Chondrocyte (in vitro differentiated cells): ENCODE measurements around the gene SLIT3. TPM values are rescaled to one million over a fixed set of nuclear protein-coding genes. Genes with fewer than 3 reads are reported as not detected.
A peak's percentile ranks its signal among the peaks of the same experiment; 100 is the strongest.

ENCODE experiments used
- DNase-seq: peaks from one replicate; pipeline ENCODE4 v3.0.0; 2021; ENCODE audit warnings: mixed read lengths, low spot score
- H3K27ac Mint-ChIP-seq: one replicate; pipeline ENCODE4 v1.8.0; 2021; ENCODE audit warnings: mild to moderate bottlenecking, moderate library complexity, mixed read lengths; ENCODE audit not compliant: unreplicated experiment
- H3K27me3 Mint-ChIP-seq: 2 replicates; pipeline ENCODE4 v1.8.0; 2021; ENCODE audit warnings: low read depth, mixed read lengths
- H3K36me3 Mint-ChIP-seq: 2 replicates; pipeline ENCODE4 v1.8.0; 2021; ENCODE audit warnings: low read depth, mixed read lengths
- H3K4me1 Mint-ChIP-seq: 2 replicates; pipeline ENCODE4 v1.8.0; 2021; ENCODE audit warnings: low read depth, mild to moderate bottlenecking, mixed read lengths
- H3K4me3 Mint-ChIP-seq: one replicate; pipeline ENCODE4 v1.8.0; 2021; ENCODE audit warnings: mild to moderate bottlenecking, moderate library complexity, mixed read lengths; ENCODE audit not compliant: unreplicated experiment
- H3K9me3 Mint-ChIP-seq: 2 replicates; pipeline ENCODE4 v1.8.0; 2021; ENCODE audit warnings: low read depth, mixed read lengths
- total RNA-seq: library from RNA; stranded (reverse); gene quantifications from 3 replicates; pipeline ENCODE4 v1.2.1, GENCODE V29; 2021
- TF ChIP-seq, protein P1 (sequence below): fragments of 200-600 bp; sonication (generic); IDR thresholded peaks from 2 replicates; pipeline ENCODE4 v1.5.0; 2021; ENCODE audit warnings: antibody characterized with exemption, mild to moderate bottlenecking, moderate library complexity

SLIT3 gene
- total RNA-seq, 1 donor from 2014 or later, result 116 TPM

GRCh38 chr5:169301986-169302385 is 1.0 kb upstream of the SLIT3 start:
- Mint-ChIP-seq H3K4me3 (no peak overlapping the region), H3K36me3 (peaks cover 3% of the 10 kb centered on the region), H3K9me3 (no peaks in the 10 kb centered on the region), H3K27ac (peak overlapping the region; percentile 23), H3K27me3 (peaks cover 12% of the 10 kb centered on the region), H3K4me1 (peaks cover 50% of the 10 kb centered on the region)
- DNase-seq, result no peak
- TF ChIP-seq, protein P1, sequence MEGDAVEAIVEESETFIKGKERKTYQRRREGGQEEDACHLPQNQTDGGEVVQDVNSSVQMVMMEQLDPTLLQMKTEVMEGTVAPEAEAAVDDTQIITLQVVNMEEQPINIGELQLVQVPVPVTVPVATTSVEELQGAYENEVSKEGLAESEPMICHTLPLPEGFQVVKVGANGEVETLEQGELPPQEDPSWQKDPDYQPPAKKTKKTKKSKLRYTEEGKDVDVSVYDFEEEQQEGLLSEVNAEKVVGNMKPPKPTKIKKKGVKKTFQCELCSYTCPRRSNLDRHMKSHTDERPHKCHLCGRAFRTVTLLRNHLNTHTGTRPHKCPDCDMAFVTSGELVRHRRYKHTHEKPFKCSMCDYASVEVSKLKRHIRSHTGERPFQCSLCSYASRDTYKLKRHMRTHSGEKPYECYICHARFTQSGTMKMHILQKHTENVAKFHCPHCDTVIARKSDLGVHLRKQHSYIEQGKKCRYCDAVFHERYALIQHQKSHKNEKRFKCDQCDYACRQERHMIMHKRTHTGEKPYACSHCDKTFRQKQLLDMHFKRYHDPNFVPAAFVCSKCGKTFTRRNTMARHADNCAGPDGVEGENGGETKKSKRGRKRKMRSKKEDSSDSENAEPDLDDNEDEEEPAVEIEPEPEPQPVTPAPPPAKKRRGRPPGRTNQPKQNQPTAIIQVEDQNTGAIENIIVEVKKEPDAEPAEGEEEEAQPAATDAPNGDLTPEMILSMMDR, result no peak

GRCh38 chr5:169301386-169301934 is 521 bp upstream of the SLIT3 start:
- TF ChIP-seq, protein P1, result no peak
- H3K4me1 Mint-ChIP-seq, result peaks cover 55% of the 10 kb centered on the region
- peaks cover 3% of the 10 kb centered on the region for H3K36me3 Mint-ChIP-seq
- peak overlapping the region; percentile 72 for H3K4me3 Mint-ChIP-seq
- H3K9me3 Mint-ChIP-seq, result no peaks in the 10 kb centered on the region
- DNase-seq, result no peak
- H3K27ac Mint-ChIP-seq, result peak overlapping the region; percentile 85
- H3K27me3 Mint-ChIP-seq, result peaks cover 12% of the 10 kb centered on the region

GRCh38 chr5:169299663-169300467 is 1.1 kb downstream of the SLIT3 start:
- H3K36me3 Mint-ChIP-seq, result peaks cover 3% of the 10 kb centered on the region
- peaks cover 10% of the 10 kb centered on the region for H3K27me3 Mint-ChIP-seq
- no peaks in the 10 kb centered on the region for H3K9me3 Mint-ChIP-seq
- no peak for DNase-seq
- peak overlapping the region; percentile 93 for H3K4me3 Mint-ChIP-seq
- H3K27ac Mint-ChIP-seq, result peak overlapping the region; percentile 49
- peaks cover 58% of the 10 kb centered on the region for H3K4me1 Mint-ChIP-seq
- TF ChIP-seq, protein P1, result no peak

GRCh38 chr5:169299191-169299662 is 1.7 kb downstream of the SLIT3 start:
- Mint-ChIP-seq H3K27ac (peak overlapping the region; percentile 34), H3K4me1 (peaks cover 58% of the 10 kb centered on the region), H3K36me3 (no peaks in the 10 kb centered on the region), H3K27me3 (peaks cover 6% of the 10 kb centered on the region), H3K4me3 (peak overlapping the region; percentile 93), H3K9me3 (no peaks in the 10 kb centered on the region)
- DNase-seq, result no peak
- TF ChIP-seq, protein P1, result no peak

GRCh38 chr5:169298193-169298592 is 2.7 kb downstream of the SLIT3 start:
- H3K4me3 Mint-ChIP-seq, result peak overlapping the region; percentile 93
- DNase-seq, result no peak
- no peaks in the 10 kb centered on the region for H3K27me3 Mint-ChIP-seq
- H3K36me3 Mint-ChIP-seq, result peaks cover 2% of the 10 kb centered on the region
- TF ChIP-seq, protein P1, result no peak
- H3K27ac Mint-ChIP-seq, result no peak overlapping the region
- peaks cover 58% of the 10 kb centered on the region for H3K4me1 Mint-ChIP-seq
- no peaks in the 10 kb centered on the region for H3K9me3 Mint-ChIP-seq
